Measurements from ENCODE around the gene FCHO2.
A peak's percentile ranks its signal among the peaks of the same experiment; 100 is the strongest.

FCHO2 gene

DNA sequence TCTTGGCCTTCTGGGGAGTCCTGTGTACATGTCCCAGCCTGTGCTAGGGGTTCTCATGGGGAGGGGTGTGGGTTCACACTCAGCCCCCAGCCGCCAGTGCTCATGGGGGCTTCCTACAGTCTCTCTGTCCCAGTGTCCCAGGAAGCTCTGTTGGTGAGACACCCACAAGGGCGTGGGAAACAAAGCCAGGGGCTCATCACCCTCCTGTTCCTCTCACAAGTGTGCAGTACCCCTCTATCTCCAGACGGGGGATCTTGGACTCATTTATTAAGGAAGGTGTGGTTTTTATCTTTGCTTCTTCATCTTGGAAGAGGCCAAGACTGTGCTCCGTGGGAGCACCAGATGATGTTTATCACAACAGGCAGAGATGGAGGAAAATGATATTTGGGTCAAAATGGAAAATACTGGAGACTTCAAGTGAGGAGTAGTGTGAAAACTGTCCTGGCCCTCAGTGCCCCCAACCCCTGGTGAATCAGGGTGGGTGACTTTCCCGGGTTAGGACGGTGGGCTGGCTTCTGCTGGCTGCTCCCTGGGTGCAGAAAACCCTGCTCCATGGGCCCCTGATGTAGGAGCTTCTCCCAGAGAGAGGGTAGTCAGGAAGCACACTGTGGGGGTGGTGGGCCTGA is 179.7 kb downstream of the FCHO2 start:
- Histone ChIP-seq H2AFZ (ENCODE audit: low read depth, low read length, severe bottlenecking) (no peak overlapping the region), H3K4me3 (ENCODE audit: insufficient read depth, low read length, poor library complexity, severe bottlenecking) (no peak overlapping the region), H3K36me3 (ENCODE audit: low read length) (no peaks in the 10 kb centered on the region), H3K27ac (ENCODE audit: low read depth, low read length) (no peak overlapping the region), H4K20me1 (ENCODE audit: low read depth, low read length) (no peaks in the 10 kb centered on the region), H3K9me3 (ENCODE audit: insufficient read depth, low read length) (no peaks in the 10 kb centered on the region), H3K9me2 (replicated peaks; ENCODE audit: insufficient read depth, low read length) (no peaks in the 10 kb centered on the region), H3K27me3 (ENCODE audit: low read length) (no peaks in the 10 kb centered on the region), H3K4me2 (ENCODE audit: low read depth, low read length, poor library complexity, severe bottlenecking) (no peak overlapping the region), H3K79me2 (ENCODE audit: insufficient read depth, low read length) (no peaks in the 10 kb centered on the region), H3K9ac (ENCODE audit: low read length) (no peak overlapping the region), H3F3A (ENCODE audit: insufficient read depth) (no peaks in the 10 kb centered on the region)
- TF ChIP-seq, protein P1, sequence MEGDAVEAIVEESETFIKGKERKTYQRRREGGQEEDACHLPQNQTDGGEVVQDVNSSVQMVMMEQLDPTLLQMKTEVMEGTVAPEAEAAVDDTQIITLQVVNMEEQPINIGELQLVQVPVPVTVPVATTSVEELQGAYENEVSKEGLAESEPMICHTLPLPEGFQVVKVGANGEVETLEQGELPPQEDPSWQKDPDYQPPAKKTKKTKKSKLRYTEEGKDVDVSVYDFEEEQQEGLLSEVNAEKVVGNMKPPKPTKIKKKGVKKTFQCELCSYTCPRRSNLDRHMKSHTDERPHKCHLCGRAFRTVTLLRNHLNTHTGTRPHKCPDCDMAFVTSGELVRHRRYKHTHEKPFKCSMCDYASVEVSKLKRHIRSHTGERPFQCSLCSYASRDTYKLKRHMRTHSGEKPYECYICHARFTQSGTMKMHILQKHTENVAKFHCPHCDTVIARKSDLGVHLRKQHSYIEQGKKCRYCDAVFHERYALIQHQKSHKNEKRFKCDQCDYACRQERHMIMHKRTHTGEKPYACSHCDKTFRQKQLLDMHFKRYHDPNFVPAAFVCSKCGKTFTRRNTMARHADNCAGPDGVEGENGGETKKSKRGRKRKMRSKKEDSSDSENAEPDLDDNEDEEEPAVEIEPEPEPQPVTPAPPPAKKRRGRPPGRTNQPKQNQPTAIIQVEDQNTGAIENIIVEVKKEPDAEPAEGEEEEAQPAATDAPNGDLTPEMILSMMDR (IDR thresholded peaks at IDR 0.05; ENCODE audit: insufficient read depth, low read length, poor library complexity, severe bottlenecking) = peak; percentile 26
- no peak for TF ChIP-seq EZH2phosphoT487 (conservative IDR thresholded peaks at IDR 0.05; ENCODE audit: low read length)

DNA sequence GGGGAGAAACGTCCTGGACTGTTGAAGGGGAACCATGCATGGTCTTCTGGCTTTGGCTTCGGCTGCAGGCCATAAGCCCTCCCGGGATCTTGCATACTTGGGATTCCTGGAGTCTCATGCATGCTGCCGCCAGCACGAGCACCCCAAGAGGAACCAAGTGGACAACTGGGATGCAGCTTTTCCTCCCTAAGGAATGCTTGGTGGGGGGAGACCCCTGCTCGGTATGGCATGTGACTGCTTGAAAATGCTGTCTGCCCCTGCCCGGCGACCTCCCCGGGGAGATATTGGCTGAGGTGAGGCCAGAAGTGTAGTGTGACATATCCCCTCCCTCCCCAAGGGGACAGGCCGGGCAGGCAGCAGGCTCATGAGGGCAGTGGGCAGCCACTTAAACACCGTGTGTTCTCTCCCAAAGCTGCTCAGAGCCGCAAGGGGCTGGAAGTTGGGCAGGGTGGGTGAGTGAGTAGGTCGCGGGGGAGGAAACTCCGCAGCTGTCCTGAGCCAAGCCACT is 180.3 kb downstream of the FCHO2 start:
- no peaks in the 10 kb centered on the region for H3K9me2 ChIP-seq (replicated peaks; ENCODE audit: insufficient read depth, low read length)
- H3F3A ChIP-seq (ENCODE audit: insufficient read depth) = no peaks in the 10 kb centered on the region
- H3K36me3 ChIP-seq (ENCODE audit: low read length) = no peaks in the 10 kb centered on the region
- no peak overlapping the region for H2AFZ ChIP-seq (ENCODE audit: low read depth, low read length, severe bottlenecking)
- TF ChIP-seq, protein P1 (IDR thresholded peaks at IDR 0.05; ENCODE audit: insufficient read depth, low read length, poor library complexity, severe bottlenecking) = no peak
- H3K4me2 ChIP-seq (ENCODE audit: low read depth, low read length, poor library complexity, severe bottlenecking) = no peak overlapping the region
- no peaks in the 10 kb centered on the region for H3K9me3 ChIP-seq (ENCODE audit: insufficient read depth, low read length)
- H3K27me3 ChIP-seq (ENCODE audit: low read length) = no peaks in the 10 kb centered on the region
- H3K27ac ChIP-seq (ENCODE audit: low read depth, low read length) = no peak overlapping the region
- no peaks in the 10 kb centered on the region for H3K79me2 ChIP-seq (ENCODE audit: insufficient read depth, low read length)
- H3K4me3 ChIP-seq (ENCODE audit: insufficient read depth, low read length, poor library complexity, severe bottlenecking) = no peak overlapping the region
- no peak overlapping the region for H3K9ac ChIP-seq (ENCODE audit: low read length)
- H4K20me1 ChIP-seq (ENCODE audit: low read depth, low read length) = no peaks in the 10 kb centered on the region

DNA sequence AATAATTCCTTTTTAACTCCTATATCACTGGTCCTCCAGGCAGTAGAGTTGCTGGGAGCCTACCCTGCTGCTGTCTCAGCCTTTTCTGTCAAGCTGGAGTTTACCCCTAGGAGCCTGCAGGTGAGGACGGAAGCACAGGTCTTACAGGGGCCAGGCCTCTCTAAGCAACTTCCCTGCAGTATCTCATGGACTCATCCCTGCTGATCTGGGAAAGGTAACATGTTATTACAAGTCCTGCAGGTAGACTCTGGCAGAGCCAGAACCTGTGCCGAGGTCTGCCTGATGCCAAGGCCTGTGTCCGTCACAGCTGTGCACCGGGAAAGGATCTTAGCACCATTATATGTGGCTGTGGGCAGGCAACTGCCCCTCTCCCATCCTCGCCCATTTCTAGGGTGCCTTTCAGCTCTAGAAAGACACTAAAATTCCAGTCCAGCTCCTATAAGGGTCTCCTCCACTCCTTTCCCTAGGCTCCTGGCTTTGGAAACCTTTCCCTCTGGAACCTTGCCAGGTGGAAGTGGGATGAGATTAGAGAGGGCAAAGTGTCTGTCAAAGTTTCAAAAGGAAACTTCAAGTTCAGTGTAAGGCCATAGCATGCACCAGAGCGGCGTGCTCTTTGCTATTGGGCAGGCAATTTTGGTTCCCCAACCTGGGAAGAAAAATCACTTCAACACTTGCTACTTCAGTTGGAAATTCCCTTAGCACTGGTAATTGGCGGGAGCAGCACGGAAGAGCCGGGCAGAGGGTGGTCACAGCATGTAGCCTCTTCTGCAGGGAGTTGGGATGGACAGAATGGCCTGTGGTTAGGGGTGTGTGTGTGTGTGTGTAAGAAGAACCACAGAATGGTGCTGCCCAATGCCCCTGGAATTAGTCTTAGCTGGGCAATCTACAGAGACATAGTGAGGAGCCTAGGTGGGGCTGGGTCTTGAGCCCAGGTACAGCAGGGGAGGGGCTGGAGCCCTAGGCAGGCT is 182.0 kb downstream of the FCHO2 start:
- H3K79me2 ChIP-seq (ENCODE audit: insufficient read depth, low read length) = no peaks in the 10 kb centered on the region
- H3K9me3 ChIP-seq (ENCODE audit: insufficient read depth, low read length) = no peaks in the 10 kb centered on the region
- TF ChIP-seq, protein P1 (IDR thresholded peaks at IDR 0.05; ENCODE audit: insufficient read depth, low read length, poor library complexity, severe bottlenecking) = no peak
- TF ChIP-seq EZH2phosphoT487 (conservative IDR thresholded peaks at IDR 0.05; ENCODE audit: low read length) = no peak
- H4K20me1 ChIP-seq (ENCODE audit: low read depth, low read length) = no peaks in the 10 kb centered on the region
- H3F3A ChIP-seq (ENCODE audit: insufficient read depth) = no peaks in the 10 kb centered on the region
- no peak overlapping the region for H3K4me3 ChIP-seq (ENCODE audit: insufficient read depth, low read length, poor library complexity, severe bottlenecking)
- H3K36me3 ChIP-seq (ENCODE audit: low read length) = no peaks in the 10 kb centered on the region
- H3K9ac ChIP-seq (ENCODE audit: low read length) = no peak overlapping the region
- no peak overlapping the region for H2AFZ ChIP-seq (ENCODE audit: low read depth, low read length, severe bottlenecking)
- no peaks in the 10 kb centered on the region for H3K27me3 ChIP-seq (ENCODE audit: low read length)
- H3K27ac ChIP-seq (ENCODE audit: low read depth, low read length) = no peak overlapping the region
- no peaks in the 10 kb centered on the region for H3K9me2 ChIP-seq (replicated peaks; ENCODE audit: insufficient read depth, low read length)
- H3K4me2 ChIP-seq (ENCODE audit: low read depth, low read length, poor library complexity, severe bottlenecking) = no peak overlapping the region

All from SU-DHL-6 (cell line).